GM19240 (cell line): ENCODE results near the gene BRD9.

Experiments
- DNase-seq: peaks from one replicate; pipeline ENCODE4 v3.0.0; 2011; ENCODE audit warnings: low spot score; ENCODE audit not compliant: insufficient read length

The BRD9 gene

GRCh38 chr5:905139-905642 lies 12.6 kb upstream of the BRD9 start:
- no peak for DNase-seq

DNA sequence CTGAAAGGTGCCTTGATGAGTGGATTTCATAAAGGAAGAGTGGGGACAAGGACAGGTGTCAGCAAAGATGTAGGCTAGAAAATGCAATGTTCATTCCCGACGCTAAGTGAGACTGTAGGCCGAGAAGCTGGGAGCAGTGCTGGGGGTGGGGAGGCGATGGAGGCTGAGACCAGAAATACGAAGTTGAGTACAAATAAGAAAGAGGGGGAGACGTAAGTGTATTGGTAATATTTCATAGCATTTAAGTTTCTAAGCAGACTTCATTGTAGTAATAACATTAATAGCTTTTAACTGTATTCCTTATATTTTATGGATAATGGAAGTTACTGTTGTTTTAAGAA lies 11.1 kb upstream of the BRD9 start:
- DNase-seq: no peak

DNA sequence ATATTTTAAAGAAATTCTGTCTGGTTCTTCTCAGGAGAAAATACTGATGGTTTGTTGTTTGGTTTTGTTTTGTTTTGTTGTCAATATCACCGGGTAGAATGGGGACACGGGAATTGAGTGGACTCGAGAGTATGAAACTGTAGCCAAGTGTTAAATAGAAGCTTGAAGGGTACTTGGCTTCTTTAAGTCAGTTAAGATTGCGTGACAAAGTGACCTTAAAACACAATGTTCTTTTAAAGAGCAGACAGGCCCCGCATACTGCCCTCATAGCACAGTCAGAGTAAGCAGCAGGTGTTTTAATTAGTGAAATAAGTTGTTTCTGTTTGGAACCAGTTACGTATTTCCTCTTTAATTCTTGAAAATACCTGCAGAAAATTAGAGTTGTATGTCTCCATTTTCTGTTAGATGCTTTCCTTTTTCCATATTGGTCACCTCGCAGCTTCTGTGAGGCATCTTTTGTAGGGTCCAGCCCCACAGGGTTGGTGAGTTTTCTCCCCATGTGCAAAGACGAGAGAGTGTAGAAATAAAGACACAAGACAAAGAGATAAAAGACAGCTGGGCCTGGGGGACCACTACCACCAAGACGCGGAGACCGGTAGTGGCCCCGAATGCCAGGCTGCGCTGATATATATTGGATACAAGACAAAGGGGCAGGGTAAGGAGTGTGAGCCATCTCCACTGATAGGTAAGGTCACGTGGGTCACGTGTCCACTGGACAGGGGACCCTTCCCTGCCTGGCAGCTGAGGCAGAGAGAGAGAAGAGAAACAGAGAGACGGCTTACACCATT lies 9.7 kb upstream of the BRD9 start:
- DNase-seq: no peak

- no peak for DNase-seq
Observed at GRCh38 chr5:900781-901180, 8.2 kb upstream of the BRD9 start.

- DNase-seq: no peak
Observed at GRCh38 chr5:893711-894110, 1.1 kb upstream of the BRD9 start.

DNA sequence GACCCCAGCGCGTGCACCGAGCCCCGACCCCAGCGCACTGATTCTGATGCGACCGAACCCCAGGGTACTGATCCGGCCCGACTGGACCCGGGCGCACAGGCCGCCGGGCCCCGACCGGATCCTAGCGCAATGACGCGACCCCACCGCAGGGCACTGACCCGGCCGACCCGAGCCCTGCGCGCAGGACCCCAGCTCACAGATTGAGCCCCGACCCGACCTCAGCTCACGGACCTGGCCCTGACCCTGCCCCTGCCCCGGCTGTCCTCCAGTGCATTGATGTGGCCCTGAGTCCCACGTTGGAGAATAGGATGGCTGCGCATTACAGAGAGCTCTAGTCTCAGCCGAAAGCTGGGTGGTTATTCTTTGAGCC lies 521 bp upstream of the BRD9 start:
- no peak for DNase-seq

- DNase-seq: no peak
Observed at GRCh38 chr5:891837-892393, 686 bp downstream of the BRD9 start.

- DNase-seq: no peak
Observed at GRCh38 chr5:891117-891836, 1.3 kb downstream of the BRD9 start.

DNA sequence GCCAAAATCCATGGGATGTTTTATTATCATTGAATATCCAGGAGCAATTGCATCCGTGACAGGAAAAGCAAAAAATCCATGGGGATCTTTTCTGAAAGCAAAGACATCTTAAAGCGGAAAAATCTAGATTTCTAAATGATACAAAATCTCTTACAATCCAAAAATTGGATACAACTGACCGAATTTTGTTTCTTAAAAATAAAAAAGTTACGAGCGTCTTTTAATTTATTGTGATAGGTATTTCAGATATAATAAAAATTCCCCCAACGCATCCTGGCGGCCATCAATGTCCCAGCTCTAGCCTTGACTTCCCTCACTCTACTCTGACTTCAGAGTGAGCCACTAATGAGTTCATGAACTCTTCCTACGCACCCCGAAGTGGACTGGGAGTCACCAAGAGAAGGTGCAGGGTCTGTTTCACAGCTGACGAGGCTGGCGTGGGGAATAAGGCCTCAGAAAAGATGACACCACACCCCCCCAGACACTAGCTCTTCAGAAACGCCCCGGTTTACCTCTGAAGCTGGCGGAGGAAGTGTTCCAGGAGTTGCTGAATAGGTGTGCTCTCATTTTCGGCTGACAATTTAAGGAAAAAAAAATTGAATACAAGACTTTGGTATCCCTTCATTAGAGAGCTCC lies 3.4 kb downstream of the BRD9 start:
- no peak for DNase-seq

- DNase-seq: no peak
Observed at GRCh38 chr5:888638-889035, 4.0 kb downstream of the BRD9 start.

GRCh38 chr5:887947-888637 lies 4.5 kb downstream of the BRD9 start:
- DNase-seq: no peak

DNA sequence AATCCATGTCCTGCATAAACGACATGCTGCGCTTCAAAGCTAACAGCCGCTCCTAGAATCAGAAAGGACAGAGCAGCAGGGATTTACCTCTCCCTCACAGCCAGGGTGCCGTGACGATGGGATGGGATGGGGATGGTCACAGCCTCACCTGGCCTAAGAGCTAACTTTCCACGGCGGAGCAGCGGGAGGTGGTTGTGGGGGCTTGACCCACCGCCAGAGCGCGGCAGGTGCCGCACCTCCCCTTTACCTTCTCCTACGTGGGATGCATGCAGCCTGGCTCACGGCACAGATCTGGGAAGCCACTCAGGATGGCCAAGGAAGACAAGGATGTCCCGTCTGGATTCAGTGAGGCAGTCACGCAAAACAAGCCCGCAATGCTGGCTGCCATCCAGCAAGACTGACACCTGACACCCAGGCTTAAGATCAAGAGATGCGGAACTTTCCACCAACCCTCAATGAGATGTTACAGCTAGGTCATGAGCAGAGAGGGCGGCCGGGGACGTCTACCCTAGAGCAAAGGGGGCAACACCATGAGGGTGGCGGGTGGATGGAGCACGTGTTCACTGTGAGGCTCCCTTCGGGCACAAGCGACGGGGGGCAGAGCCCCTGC lies 5.8 kb downstream of the BRD9 start:
- no peak for DNase-seq

DNA sequence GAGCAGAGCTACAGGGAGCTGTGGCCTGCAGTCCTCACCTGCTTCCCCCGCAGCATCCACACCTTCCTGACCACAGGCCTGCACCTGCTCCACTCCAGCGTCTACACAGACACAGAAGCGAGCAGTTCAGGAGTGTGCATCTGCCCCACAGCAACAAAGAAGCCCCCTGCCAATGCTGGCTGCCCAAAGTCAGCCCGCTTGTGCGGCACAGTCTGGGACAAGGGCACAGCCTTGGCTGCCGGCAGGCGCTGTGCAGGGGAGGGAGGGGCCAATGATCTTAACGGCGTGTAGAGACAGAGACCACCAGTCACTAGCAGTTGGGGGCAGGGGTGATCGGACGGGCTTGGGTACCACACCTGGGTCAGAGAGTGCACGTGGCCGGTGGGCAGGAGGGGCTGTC lies 6.6 kb downstream of the BRD9 start:
- DNase-seq: no peak

- DNase-seq: no peak
Observed at GRCh38 chr5:885529-885928, 7.1 kb downstream of the BRD9 start.

DNA sequence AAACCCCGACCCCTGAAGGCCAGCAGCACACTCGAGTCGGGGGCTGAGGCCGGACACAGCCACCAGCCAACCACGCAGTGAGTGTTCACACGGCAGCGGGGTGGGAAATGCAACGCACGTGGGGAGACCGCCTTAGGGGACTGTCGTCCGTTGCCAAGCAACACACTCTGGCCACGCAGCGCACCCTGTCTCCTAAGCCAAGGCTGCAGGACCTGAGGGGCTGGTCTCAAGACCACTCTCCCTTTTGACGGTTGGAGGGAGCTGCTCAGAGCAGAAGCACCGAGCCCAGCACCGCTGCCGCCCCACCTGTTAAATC lies 7.5 kb downstream of the BRD9 start:
- DNase-seq: no peak

DNA sequence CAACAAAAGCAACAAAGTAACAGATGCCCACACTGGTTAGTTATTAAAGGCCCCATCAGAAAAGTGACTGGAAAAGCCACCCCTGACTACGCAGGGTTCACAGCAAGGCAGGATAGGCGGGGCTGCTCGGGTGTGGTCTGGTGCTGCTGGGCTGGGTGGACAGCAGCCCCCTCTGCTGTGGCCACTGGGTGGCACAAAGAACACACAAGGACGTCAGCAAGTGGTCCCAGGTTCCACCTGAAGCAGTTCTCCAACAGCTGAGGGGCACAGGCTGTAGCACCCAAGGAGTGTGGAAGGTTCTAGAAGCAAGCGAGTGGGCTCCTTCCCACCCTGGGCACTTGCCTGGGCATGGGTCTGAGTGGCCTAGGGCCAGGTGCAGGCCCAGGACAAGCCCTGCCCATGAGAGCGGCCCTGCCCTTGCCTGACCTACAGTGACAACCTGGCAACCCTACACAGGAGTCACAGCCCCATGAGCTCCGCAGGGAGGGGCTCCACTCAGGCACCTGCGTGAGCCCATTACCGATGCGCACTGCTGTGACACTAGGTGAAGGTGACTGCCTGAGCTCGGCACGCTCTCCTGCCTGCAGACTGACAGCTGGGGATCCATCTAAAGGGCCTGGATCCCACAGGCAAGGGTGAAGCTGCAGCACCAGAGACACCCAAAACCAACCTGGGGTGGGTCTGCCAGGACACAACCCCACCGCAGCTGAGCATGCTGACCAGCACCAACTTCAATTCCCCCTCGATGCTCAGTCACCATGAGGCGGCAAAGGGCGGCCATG lies 8.1 kb downstream of the BRD9 start:
- DNase-seq: no peak

GRCh38 chr5:883475-884181 lies 9.0 kb downstream of the BRD9 start:
- DNase-seq: no peak

DNA sequence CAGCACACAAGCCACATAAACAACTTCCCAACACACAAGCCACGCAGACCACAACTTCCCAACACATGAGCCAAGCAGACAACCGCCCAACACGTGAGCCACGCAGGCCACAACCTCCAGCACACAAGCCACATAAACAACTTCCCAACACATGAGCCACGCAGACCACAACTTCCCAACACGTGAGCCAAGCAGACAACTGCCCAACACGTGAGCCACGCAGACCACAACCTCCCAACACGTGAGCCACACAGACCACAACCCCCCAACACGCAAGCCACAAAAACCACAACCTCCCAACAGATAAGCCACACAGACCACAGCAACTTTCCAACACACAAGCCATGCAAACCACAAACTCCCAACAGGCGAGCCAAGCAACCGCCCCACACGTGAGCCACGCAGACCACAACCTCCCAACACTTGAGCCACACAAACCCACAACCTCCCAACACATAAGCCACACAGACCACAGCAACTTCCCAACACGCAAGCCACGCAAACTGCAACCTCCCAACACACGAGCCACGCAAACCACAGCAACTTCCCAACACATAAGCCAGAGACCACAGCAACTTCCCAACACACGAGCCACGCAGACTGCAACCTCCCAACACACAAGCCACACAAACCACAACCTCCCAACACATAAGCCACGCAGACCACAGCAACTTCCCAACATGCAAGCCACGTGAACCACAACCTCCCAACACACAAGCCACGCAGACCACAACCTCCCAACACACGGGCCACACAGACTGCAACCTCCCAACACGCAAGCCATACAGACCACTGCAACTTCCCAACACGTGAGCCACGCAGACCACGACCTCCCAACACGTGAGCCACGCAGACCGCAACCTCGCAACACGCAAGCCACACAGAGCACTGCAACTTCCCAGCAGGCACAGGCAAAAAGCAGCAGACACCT lies 10.1 kb downstream of the BRD9 start:
- DNase-seq: no peak

GRCh38 chr5:881551-881935 lies 11.1 kb downstream of the BRD9 start:
- DNase-seq: no peak
